HG02970 (cell line): ENCODE measurements around the gene CNOT3.

ENCODE experiments used
- ATAC-seq: cut with Tn5 transposase; IDR thresholded peaks from one replicate; pipeline ENCODE4 v1.9.1; 2021; ENCODE audit warnings: mild to moderate bottlenecking, moderate library complexity, moderate number of reproducible peaks; ENCODE audit not compliant: unreplicated experiment, low FRiP score

Gene CNOT3

DNA sequence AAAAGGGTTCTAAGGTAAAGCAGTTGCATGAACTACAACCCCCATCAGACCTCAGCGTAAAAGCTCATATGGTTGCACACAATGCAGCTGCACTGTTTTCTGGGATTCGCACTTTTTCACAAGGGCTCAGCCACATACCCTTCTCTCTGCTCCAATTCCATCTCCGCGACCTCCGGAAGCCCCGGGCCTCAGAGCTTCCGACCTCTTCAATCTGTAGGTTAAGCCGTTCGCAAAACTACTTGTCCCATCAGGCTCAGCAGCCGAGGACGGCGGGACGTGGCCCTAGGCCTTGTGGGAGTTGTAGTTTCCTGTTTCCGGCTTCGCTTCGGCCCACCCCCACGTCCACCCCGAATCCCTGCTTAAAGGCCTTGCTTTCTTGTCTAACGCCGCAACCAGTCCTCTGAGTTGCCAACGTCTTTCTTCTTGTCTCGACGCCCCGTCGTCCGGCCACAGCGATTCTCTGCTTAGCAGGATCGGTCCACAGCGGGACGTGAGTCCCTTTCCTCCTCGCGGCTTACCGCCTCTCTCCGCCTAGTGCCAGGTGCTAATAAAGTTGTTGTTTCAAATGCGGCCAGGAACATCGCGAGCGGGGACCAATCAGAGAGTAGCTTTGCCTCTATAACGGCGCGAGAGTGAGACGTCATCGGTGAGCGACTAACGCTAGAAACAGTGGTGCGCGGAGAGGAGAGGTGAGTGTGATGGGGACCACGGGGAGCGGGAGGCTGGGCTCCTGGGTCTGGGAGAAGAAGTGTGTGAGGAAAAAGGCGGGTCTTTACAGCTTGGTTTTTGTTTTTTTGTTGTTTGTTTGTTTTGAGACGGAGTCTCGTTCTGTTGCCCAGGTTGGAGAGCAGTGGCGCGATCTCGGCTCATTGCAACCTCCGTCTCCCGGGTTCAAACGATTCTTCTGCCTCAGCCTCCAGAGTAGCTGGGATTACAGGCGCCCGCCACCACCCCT lies 22.2 kb upstream of the CNOT3 start, which contains the start of the genes PRPF31 and TFPT:
Gene PRPF31, plus strand, starts transcription at position 646 of the 955 bp plus-strand sequence. CDS start 2,525 bp downstream, outside the sequence.
Gene TFPT, minus strand, starts transcription at position 549 of the 955 bp plus-strand sequence. Its CDS starts 388 bp downstream, at position 161.
- peak; percentile 80 for ATAC-seq

DNA sequence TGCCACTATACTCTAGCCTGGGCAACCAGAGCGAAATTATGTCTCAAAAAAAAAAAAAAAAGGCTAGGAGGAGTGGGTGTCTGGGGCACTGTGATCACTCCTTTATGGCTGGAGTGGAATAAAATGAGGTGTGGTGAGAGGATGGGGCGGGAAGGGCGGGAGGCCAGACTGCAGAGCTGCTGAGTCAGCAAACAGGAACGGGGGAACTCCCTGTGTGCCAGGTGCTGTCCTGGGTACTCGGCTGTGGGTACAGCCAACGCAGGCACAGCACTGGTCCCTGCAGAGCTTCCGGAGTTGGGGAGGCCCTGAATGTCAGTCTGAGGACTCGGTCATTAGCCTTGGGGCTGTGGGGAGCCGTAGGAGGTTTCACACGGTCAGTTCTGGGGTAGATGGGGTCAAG lies 16.3 kb upstream of the CNOT3 start:
- no peak for ATAC-seq

DNA sequence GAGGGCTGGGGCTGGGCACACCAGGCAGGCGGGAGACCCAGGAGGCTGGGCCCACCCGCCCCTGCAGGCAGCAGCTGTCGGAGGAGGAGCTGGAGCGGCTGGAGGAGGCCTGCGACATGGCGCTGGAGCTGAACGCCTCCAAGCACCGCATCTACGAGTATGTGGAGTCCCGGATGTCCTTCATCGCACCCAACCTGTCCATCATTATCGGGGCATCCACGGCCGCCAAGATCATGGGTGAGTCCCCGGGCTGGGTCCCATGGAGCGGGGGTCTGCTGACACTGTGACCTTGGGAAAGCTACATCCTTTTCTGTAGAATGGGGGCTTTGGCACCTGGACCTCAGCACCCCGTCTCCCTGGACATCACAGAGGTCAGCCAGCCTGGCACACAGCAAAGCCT lies 13.9 kb upstream of the CNOT3 start:
- no peak for ATAC-seq

DNA sequence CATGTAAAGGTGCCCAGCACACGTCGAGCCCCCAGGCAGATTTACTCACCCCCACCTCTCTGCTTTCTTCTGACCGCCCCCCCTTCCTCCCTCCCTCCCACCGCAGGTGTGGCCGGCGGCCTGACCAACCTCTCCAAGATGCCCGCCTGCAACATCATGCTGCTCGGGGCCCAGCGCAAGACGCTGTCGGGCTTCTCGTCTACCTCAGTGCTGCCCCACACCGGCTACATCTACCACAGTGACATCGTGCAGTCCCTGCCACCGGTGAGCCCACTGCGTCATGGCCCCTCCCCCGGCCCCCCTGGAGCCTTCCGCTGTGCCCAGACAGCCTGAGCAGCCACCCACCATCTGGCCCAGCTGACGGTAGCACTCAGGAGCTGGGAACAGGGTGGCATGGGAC lies 13.2 kb upstream of the CNOT3 start:
- ATAC-seq, result no peak

DNA sequence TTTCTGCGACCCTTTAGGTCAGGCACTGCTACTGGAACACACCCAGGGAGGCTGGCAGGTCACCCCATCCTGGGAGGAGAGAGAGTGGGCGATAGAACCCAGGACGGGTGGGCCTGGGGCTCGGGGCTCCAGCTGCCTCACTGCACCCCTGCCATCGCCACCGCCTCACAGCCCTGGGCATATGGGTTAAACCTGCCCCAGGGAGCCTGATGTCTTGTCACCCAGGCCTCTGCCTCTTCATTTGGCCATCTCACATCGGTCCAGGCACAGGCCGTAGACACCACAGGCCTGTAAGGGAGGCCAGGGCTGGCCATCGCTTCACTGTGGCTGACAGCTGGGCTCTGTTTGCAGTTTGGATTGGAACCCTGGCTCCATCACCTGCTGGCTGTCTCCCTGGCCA lies 11.8 kb upstream of the CNOT3 start:
- ATAC-seq, result no peak

DNA sequence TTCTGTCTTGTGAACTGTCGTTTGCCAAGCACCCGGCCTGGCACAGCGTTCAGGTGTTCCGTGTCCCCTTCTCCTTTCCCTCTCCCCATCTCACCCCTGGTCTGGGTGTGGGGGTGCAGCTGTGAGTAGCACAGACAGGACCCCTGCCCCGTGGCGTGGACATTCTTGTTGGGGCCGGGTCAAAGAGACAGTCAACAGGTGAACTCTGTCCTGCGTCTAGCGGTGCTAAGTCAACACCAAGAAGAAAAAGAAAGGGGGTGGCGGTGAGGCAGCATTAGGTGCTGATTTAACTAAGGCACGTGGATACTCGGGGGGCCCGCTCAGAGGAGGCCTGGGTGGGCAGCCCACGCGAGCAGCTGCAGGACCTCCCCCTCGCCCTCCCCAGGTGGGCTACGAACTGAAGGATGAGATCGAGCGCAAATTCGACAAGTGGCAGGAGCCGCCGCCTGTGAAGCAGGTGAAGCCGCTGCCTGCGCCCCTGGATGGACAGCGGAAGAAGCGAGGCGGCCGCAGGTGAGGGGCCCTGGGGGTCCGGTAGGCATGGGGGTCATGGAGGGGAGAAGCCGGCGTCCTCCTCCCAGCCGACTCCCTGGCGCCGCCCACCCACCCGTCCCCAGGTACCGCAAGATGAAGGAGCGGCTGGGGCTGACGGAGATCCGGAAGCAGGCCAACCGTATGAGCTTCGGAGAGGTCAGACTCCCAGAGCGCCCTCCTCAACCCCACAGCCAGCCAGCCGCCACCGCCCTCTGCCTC lies 9.7 kb upstream of the CNOT3 start:
- no peak for ATAC-seq

DNA sequence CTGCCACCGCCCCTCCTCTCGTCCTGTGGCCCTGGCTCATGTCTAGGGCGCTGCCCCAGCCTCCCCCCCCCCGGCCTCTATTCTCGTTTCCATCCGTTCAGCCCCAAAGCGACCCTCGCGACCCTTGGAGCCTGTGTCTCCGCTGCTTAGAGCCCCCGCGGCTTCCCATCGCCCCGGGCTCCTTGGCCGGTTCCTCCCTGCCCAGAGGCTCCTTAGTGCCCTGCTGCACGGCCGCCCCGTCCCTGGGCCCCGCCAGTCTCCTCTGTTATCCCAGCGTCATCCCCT lies 9.2 kb upstream of the CNOT3 start:
- no peak for ATAC-seq

DNA sequence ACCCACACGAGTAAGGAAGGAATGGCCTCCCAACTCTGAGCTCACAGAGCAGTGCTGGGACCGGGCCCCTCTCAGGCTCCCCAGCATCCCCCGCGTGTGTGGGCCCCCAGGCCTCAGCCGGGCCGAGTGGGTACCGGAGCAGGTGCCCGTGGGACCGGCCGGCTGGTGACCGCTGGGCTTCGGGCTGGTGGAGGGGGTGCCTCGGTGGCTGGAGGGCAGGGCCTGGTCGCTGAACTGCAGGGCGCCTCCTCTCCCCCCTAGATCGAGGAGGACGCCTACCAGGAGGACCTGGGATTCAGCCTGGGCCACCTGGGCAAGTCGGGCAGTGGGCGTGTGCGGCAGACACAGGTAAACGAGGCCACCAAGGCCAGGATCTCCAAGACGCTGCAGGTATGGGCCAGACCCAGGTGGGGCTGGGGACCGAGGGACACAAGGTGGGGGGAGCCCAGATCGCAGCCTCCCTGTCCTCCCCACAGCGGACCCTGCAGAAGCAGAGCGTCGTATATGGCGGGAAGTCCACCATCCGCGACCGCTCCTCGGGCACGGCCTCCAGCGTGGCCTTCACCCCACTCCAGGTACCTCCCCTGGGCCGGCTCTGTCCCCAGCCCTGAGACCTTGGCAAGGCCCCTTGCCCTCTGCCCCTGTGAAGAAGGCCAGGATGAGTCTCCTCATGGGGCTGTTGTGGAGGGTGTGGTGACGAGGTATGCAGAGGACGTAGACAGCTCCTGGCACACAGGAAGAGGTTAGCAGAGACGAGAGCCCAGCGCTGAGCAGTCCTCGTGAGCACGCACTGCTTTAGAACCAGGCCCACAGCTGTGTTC lies 8.6 kb upstream of the CNOT3 start:
- no peak for ATAC-seq

DNA sequence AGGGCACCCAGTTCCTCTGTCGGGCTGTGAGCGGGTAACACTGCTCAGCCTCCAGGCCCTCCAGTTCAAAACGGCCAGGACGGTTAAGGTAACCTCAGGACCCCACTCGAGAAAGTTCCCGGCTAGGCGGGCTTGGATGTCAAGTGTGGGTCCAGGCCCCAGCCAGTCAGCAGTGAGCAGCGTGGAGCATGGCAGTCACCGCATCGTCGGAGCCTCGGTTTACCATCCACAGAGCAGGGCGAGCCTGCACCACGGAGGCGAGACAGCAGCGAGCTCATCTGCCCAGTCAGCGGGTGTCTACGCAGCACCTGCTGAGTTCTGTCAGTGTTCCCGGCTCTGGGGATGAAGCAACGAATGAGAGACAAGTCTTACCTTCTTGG lies 8.0 kb upstream of the CNOT3 start:
- ATAC-seq, result no peak

DNA sequence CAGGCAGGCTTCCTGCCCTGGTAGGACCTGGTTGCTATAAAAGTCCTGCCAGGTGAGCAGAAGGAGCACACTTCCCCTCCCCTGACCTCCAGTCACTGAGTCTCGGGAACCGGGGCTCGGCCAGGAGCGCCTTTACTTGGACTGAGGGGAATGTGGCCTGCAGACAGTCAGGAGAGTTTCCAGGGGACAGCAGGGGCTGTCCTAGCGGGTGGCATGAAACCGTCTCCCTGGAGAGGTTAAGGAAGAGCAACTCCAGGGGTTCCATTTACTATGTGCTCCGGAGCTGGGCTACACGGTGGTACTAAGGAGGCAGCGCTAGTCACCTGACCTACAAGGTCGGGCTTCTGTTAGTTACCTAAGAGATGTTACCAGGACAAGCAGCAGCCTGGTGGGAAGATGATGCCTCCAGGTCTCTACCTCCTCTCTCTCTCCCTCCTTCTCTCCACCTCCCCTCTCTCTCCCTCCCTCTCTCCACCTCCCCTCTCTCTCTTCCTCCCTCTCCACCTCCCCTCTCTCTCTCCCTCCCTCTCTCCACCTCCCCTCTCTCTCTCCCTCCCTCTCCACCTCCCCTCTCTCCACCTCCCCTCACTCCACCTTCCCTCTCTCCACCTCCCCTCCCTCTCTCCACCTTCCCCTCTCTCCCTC lies 4.1 kb upstream of the CNOT3 start:
- no peak for ATAC-seq

DNA sequence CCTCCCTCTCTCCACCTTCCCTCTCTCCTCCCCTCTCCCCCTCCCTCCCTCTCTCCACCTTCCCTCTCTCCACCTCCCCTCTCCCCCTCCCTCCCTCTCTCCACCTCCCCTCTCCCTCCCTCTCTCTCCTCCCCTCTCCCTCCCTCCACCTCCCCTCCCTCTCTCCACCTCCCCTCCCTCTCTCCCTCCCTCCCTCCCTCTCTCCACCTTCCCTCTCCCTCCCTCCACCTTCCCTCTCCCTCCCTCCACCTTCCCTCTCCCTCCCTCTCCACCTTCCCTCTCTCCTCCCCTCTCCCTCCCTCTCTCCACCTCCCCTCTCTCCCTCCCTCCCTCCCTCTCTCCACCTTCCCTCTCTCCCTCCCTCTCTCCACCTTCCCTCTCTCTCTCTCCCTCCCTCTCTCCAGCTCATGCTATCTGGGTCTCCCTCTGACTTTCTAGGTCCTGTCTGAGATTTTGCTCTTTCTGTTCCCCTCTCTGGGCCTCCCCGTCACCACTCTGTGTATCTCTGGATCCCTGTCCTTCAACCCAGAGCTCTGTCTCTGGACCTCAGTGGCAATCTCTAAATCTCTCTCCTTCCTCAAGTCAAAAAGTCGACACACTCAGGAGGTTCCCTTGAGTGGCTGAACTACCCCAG lies 3.5 kb upstream of the CNOT3 start:
- ATAC-seq, result no peak

DNA sequence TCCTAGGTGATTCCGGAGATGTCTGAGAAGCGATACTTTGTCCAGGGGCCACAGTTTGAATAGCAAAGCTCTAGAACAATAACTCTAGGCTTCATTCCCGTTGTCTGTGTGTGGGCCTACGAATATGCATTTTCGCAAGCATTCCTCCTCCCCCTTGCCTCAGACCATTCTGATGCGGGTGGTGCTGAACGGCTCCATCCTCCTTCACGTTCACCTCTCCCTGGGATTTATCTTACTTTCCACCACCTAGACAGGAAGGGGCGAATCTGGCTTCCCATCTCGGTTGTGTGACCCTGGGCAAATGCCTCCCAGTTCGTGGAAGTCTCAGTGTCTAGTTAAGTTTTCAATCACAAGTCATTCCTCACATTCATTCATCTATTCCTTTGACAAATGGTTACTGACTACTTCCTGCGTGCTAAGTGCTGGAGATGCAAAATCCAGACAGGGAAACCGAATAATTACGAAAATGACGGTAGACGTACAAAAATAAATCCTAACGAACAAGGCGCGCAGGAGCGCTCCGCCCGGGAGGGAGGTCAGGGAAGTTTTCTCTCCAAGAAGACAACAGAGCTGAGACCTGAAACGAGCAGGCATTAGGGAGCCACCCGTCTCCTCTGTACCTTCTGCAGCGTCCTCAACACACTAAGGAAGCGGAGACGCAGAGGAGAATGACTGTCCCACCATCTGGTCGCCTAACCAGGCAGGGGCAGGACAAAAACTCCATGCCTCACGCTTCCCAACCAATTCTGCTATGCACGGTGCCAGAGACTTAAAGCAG lies 1.3 kb upstream of the CNOT3 start:
- ATAC-seq, result no peak

DNA sequence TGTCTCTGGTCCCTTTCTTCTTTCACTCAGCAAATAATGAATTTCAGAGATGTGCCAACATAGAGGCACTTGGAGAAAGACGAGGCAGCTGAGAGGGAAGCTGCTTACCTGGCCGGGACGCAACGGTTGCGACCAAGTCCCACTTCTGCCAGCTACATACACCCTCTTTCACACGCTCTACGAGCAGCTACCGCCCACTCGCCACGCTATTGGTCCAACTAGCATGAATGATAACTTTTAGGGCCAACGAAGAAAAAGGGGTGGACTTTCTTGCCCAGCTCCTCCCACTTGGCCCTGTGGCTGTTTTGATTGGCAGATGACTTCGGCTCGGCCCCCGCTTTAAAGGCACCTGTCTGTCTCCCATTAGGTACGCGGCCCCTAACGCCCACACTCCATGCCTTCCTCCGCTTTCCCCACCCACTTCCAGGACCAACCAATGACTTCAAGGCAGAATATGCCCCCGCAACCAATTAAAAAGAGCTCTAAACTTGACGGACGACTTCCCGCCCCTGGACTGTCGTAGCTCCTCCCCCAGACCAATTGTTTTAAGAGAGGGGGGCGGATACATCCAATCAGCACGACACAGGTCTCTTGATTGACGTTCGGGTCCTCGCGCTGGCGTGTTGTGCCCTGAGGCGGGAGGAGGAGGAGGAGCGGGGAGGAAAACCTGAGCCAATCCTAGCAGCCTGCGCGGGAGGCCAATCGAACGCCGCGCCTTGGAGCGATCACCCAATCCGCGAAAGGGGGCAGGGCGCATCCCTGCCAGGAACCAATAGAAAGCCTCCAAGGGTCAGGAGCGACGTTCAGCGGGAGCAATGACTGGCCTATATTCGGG lies 481 bp upstream of the CNOT3 start:
- ATAC-seq, result peak; percentile 83

DNA sequence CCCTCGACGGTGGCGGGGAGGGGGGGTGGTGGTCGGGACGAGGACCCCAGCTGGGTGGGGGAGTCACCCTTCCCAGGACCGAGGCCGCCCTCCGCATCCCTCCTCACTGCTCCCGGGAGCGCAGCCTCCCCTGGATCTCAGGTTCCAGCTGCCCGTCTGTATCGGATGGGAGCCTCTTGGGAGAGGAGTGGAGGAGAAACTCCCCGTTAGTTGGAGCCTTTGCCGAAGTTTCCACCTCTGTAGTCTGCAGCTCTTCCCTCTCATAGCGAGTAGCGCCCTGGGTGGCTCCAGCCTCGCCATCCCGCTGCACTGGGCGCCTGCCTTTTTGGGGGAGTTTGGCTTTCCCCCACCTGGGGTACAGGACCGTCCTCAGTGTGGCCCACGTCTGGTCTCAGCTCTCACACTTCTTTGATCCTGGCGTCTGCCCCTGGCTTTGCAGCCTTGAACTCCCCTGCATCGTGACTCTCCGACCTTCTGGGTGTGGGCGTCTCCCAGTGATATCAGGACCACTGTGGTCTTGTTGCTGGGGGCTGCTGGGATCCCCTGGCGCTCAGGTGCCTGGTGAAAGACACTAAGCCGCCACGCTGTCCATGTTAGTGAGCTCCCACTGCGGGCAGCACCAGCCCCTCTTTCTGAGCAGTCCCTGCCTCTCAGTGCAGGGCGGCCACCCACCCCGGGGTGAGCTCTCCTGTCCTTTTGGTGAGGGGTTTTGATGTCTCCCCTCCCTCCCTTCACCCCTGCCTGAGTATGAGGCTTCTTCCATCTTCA lies 1.1 kb downstream of the CNOT3 start:
- ATAC-seq, result no peak

DNA sequence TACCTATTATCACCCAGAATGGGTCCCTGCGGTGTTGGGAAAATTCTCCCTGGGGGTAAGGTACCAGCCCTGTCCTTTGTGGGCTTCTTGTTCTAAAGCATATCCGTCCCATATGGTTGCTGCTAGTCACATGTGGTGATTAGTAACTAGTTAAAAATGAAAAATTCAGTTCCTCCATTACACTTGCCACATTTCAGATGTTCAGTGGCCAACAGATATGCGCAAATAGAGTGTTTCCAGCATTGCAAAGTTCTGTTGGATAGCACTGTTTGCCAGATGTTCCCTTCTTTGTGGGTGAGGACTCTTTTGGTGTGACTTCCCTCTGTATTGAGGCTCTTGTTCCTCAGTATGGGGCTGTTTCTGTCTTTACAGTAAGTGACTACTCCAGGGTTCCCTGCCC lies 3.8 kb downstream of the CNOT3 start:
- no peak for ATAC-seq

DNA sequence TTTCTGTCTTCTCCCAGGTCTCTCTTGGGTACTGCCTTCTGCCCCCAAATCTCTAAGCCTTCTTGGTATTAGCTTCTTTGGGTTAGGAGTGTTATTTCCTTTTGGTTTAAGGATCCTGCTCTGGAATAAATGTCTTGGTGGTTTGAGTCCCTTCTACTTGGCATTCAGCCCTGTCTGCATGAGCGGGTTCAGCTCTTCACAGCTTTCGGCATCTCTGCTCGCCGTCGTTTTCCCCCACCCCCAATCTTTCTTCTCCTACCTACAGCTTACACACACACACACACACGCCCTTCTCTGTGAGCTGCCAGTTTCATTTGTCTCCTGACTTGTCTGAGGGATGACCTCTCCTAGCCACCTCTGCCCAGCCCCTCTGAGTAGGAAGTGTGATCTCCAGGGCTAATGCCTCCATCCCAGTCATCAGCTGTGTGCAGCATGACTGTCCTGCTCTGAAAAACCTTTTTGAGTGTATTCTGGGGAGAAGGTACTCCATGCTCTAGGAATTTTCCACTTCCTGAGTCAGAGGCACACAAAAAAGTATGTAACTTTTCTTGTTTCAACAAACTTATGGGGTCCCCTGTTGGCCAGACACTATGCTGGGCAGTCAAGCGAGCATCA lies 4.7 kb downstream of the CNOT3 start:
- no peak for ATAC-seq

DNA sequence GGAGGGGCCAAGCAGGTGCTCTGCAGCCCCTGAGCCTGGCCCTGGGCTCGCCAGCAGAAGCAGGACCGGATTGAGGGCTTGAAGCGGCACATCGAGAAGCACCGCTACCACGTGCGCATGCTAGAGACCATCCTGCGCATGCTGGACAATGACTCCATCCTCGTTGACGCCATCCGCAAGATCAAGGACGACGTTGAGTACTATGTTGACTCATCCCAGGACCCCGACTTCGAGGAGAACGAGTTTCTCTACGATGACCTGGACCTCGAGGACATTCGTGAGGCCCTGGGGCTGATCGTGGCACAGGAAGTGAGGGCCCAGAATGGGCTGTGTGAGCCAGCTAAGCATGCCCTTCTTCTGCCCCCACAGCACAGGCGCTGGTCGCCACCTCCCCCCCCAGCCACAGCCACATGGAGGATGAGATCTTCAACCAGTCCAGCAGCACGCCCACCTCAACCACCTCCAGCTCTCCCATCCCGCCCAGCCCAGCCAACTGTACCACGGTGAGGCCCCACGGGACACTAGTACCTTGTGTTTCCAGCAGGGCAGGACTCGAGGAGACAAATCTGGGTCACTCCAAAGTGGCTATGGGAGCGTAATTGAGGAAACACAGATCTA lies 8.1 kb downstream of the CNOT3 start:
- no peak for ATAC-seq
